Thyroid gland (tissue), 4 donors: Measurements from ENCODE around the gene LIFR. TPM values are rescaled to one million over a fixed set of nuclear protein-coding genes. Genes with fewer than 3 reads are reported as not detected.

Source experiments
- DNase-seq, 2 donors: peaks; one replicate each; pipeline ENCODE4 v3.0.0-alpha.2; 2019
- H3K27ac ChIP-seq, 3 donors: fragments of 200-600 bp; sonication (generic); 1 replicate in 2 of 3; 2 replicates in 1 of 3; pipeline ENCODE4 v1.5.1; 2016 to 2019; ENCODE audit warnings: mild to moderate bottlenecking in 1 of 3, moderate library complexity in 1 of 3
- H3K27me3 ChIP-seq: fragments of 200-600 bp; sonication (generic); one replicate; pipeline ENCODE4 v1.5.1; 2019
- H3K36me3 ChIP-seq, 2 donors: fragments of 200-600 bp; sonication (generic); one replicate each; pipeline ENCODE4 v1.5.1; 2016 to 2019
- H3K4me1 ChIP-seq, 2 donors: fragments of 200-600 bp; sonication (generic); one replicate each; pipeline ENCODE4 v1.5.1; 2017 to 2019
- H3K4me3 ChIP-seq, 3 donors: fragments of 200-600 bp; sonication (generic); replicated peaks in 1 of 3; 1 replicate in 2 of 3; 2 replicates in 1 of 3; pipeline ENCODE4 v1.5.1; 2016; ENCODE audit warnings: mild to moderate bottlenecking in 1 of 3
- H3K9me3 ChIP-seq: fragments of 200-600 bp; sonication (generic); one replicate; pipeline ENCODE4 v1.5.1; 2017
- CTCF ChIP-seq, 6 experiments: fragments of 200-600 bp in 3 of 6; fragments of 450-650 bp in 3 of 6; sonication (generic) in 3 of 6; IDR thresholded peaks; one replicate each; pipeline ENCODE4 v1.5.1; 2016 to 2019; ENCODE audit warnings: antibody characterized with exemption in 6 of 6, mild to moderate bottlenecking in 2 of 6, inconsistent platforms in 1 of 6, moderate library complexity in 1 of 6
- POLR2A ChIP-seq, 2 donors: fragments of 450-650 bp; IDR thresholded peaks; one replicate each; pipeline ENCODE4 v1.6.1; 2017; ENCODE audit warnings: antibody characterized with exemption in 2 of 2, mild to moderate bottlenecking in 2 of 2, moderate library complexity in 1 of 2
- WGBS, 2 donors: methylation state at CpG; one replicate each; pipeline ENCODE4 v1.1.5; 2017; 5-methylcytosine and 5-hydroxymethylcytosine counted together
- intact Hi-C: fragments of 100-400 bp; cut with DNase I; formaldehyde crosslinking; loops from one replicate; pipeline ENCODE4 v1.15.1; 2023
- microRNA-seq: library from miRNA; unstranded; fragments of <30 nt; microRNA quantifications from one replicate; pipeline ENCODE4, GENCODE V29; 2016
- small RNA-seq: library from RNA; depleted of rRNA; stranded (forward); fragments of <200 nt; gene quantifications from one replicate; pipeline ENCODE3, GENCODE V24; 2016
- total RNA-seq, 4 donors: library from RNA; depleted of rRNA; stranded (reverse); fragments of >200 nt; gene quantifications; one replicate each; pipeline ENCODE4 v1.2.3, GENCODE V29; 2016

The LIFR gene
- total RNA-seq, 4 donors from 2014 or later: 172 to 446 (median 233) TPM

GRCh38 chr5:38433160-38433861 is 123.1 kb downstream of the LIFR start:
- TF ChIP-seq CTCF (IDR thresholded peaks at IDR 0.05) (no peak), POLR2A (IDR thresholded peaks at IDR 0.05) (no peak)
- Histone ChIP-seq H3K4me1 (peaks cover 0 to 9% of the 10 kb centered on the region in 2 donors), H3K4me3 (no peak overlapping the region), H3K27me3 (no peaks in the 10 kb centered on the region), H3K9me3 (no peaks in the 10 kb centered on the region), H3K27ac (no peak overlapping the region), H3K36me3 (no peaks in the 10 kb centered on the region)
- WGBS, 2 donors: 32 to 36% methylated on average over 6 of the region's 6 CpGs
- intact Hi-C loops: no loop called here
- peak in 1 of 2 donors; percentile 7 for DNase-seq

GRCh38 chr5:38431242-38431853 is 125.1 kb downstream of the LIFR start:
- 93 to 96% methylated on average over 1 of the region's 1 CpG for WGBS, 2 donors
- no peak overlapping the region for H3K27ac ChIP-seq
- intact Hi-C loops: no loop called here
- no peaks in the 10 kb centered on the region for H3K27me3 ChIP-seq
- no peak overlapping the region for H3K4me3 ChIP-seq
- H3K9me3 ChIP-seq: no peaks in the 10 kb centered on the region
- H3K4me1 ChIP-seq: peaks cover 0 to 4% of the 10 kb centered on the region in 2 donors
- H3K36me3 ChIP-seq: no peaks in the 10 kb centered on the region
- TF ChIP-seq CTCF (IDR thresholded peaks at IDR 0.05): no peak
- no peak for TF ChIP-seq POLR2A (IDR thresholded peaks at IDR 0.05)
- no peak for DNase-seq

GRCh38 chr5:38426986-38427950 is 129.2 kb downstream of the LIFR start:
- H3K27me3 ChIP-seq: no peaks in the 10 kb centered on the region

GRCh38 chr5:38426490-38426889 is 130.0 kb downstream of the LIFR start:
- Histone ChIP-seq H3K27me3 (no peaks in the 10 kb centered on the region), H3K27ac (no peak overlapping the region), H3K36me3 (no peaks in the 10 kb centered on the region), H3K4me1 (no peaks in the 10 kb centered on the region), H3K4me3 (no peak overlapping the region), H3K9me3 (no peaks in the 10 kb centered on the region)
- TF ChIP-seq CTCF (IDR thresholded peaks at IDR 0.05): no peak
- WGBS, 2 donors: 87 to 100% methylated on average over 1 of the region's 1 CpG
- intact Hi-C loops: no loop called here
- no peak for DNase-seq

More at GRCh38 chr5:38426986-38427950, 129.2 kb downstream of the LIFR start:
- WGBS, 2 donors: 82 to 86% methylated on average over 9 of the region's 9 CpGs
- Histone ChIP-seq H3K36me3 (no peaks in the 10 kb centered on the region), H3K4me1 (no peaks in the 10 kb centered on the region), H3K9me3 (no peaks in the 10 kb centered on the region), H3K27ac (no peak overlapping the region), H3K4me3 (no peak overlapping the region)
- no peak for TF ChIP-seq CTCF (IDR thresholded peaks at IDR 0.05)
- no peak for TF ChIP-seq POLR2A (IDR thresholded peaks at IDR 0.05)
- no peak for DNase-seq
- intact Hi-C loops: no loop called here

Small RNA genes lying within 50 kb of the gene (microRNA-seq; reads per million reads assigned to microRNA genes)
- not detected for gene MIR3650

Small RNA genes lying within 50 kb of the gene (small RNA-seq; reads per million reads assigned to genes)
- gene AC091839.1 (not detected), gene MIR3650 (not detected)
